GM18907 (cell line): ENCODE measurements around the gene SDR39U1.
A peak's percentile ranks its signal among the peaks of the same experiment; 100 is the strongest.

ENCODE experiments used
- ATAC-seq: cut with Tn5 transposase; IDR thresholded peaks from one replicate; pipeline ENCODE4 v1.9.1; 2021; ENCODE audit warnings: mild to moderate bottlenecking, moderate library complexity; ENCODE audit not compliant: unreplicated experiment

Gene SDR39U1

GRCh38 chr14:24430143-24430681 lies 12.4 kb downstream of the SDR39U1 start:
- ATAC-seq = peak; percentile 65

DNA sequence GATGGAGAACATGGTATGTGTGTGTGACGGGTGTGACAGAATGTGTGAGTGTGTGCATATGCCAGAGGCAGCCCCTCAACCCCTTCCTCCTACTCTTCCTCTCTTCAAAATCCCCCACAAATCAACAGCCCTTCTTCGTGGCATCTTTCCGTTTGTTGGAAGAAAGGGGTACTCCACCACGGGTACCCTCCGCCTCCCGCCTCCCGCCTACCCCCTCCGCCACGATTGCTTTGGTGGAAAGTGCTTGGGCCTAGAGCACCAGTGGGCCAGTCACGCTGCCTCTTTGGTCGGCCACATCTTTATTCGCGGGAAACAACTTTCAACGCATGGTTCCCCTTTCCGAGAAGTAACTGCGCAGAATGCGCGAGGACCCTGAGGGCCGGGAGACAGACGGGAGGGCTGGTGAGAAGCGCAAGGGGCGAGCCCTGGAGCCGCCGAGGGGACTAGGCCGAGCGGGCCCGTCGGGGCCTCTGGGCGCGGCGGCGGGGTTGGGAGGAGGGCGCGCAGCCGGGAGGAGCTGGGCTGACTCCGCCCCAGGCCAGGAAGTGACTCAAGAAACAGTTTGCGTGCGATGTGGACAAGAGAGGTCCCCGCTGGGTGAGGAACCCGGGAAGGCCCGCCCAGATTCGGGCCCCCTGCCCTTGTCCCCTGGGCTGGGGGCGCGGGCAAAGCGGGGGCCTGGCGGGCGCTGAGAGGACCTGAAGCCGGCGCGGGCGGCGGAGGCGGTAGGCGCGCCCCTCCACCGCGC lies 13.0 kb downstream of the SDR39U1 start, which contains the start of the genes CBLN3 and KHNYN:
Gene CBLN3 (minus strand): TSS at position 274 of the 748 bp plus-strand sequence. CDS start 614 bp downstream, outside the sequence.
Gene KHNYN (plus strand): TSS at position 560 of the 748 bp plus-strand sequence. CDS start 777 bp downstream, outside the sequence.
- peak; percentile 89 for ATAC-seq

DNA sequence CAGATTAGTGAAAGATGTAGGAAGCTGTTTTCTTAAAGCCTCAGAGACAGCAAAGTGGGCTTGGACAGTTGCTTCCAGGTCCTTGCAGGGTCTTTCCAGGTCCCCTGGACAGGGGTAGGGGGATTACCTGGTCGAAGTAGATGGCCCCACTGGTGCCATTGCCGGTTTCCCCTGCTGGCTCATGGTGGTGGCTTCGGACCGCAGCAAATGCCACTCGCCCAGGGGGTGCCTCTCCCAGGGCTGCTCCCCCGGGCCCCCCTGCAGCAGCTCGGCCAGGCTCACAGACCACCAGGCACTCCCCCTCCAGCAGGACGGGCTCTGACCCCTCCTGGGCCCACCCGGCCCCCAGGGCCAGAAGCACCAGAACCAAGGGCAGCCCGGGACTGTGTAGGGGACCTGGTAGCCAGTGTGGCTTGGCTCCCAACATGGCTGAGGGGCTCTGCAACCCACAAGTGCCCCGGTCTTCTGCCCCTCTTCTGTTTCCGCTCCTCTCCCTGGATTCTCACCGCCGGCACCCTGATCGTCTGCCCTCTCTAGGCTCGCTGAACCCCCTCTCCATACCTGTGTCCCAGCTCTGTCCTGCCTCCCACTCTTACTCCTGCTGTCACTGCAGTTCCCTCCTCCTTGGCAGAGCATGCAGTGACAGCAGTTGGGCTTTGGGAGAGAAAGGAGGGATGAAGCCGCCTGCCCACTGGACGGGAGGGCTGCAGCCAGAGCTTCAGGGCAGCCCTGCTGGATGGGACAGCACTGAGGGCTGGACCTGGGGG lies 13.8 kb downstream of the SDR39U1 start:
- ATAC-seq = no peak

GRCh38 chr14:24427537-24428508 lies 14.8 kb downstream of the SDR39U1 start:
- no peak for ATAC-seq

GRCh38 chr14:24426912-24427536 lies 15.6 kb downstream of the SDR39U1 start:
- no peak for ATAC-seq

DNA sequence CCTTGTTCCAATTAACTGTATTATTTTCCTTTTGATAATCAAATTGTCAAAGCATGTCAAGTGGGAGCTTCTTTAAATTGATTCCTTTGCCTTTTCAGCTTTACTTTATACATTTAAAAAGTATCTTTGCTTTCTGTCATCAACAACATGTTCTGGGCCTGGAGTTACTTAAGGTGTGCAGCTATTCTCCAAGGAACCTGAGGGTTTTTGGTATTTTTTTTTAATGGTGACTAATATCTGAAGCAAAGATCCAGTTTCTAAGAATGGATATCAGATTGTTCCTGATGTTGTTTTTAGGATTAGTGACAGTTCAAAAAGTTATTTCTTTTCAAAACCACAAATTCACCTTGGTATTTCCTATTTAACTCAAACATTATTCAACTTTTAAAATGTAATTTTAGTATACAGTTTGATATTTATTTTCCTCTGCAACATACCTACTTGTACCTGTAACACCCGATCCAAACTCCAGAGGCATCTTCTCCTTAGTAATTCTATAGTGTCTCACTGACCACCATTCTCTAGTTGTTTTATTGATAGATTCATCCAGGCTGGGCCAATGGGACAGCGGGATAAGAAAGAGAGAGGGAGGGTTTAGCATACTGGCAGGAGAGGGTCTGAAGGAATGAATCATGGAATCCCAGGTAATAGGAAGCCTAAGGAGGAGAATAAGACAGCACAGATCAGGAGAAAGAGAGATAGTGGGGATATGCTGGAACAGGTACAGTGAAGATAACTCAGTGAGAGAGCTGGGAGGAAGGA lies 16.2 kb downstream of the SDR39U1 start:
- no peak for ATAC-seq

GRCh38 chr14:24425704-24426103 lies 16.9 kb downstream of the SDR39U1 start:
- ATAC-seq = no peak

DNA sequence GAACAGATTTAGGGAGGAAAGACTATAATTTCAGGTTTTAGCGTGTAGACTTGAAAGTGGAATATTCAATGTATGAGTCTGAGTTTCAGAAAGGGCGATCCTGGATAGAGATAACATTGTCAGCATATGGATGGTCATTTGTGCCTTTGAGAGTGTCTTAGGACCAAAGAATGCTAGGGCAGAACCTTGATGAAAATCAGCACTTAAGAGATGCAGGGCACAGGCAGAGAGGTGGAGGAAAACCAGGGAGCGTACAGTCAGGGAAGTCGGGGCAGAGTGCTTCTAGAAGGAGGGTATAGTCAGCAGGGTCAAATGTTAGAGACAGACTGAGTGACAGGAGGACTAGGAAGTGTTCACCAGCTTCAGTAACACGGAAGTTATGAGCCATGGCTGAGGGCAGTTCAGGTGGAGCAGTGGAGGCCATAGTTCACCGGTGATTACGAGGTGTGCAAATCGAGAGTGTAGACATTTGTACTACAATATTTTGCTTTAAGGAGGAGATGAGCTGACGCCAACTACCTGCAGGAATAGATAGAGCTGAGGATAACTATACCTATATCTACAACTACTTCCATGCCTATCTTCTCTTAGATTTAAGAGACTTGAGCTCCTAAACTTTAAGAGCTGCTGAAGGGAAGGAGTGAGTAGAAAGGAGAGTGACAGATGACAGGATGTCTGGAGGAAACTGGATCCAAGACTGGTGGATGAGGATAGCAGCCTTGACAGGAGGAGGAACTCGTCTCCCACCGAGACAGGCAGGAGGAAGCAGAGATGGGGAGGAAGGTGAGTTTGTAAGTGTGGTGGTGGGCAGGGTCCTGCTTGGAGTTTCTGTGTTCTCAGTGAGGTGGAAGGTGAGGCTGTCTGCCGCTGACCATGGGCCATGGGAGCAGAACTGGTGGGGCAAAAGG lies 19.6 kb downstream of the SDR39U1 start:
- no peak for ATAC-seq

DNA sequence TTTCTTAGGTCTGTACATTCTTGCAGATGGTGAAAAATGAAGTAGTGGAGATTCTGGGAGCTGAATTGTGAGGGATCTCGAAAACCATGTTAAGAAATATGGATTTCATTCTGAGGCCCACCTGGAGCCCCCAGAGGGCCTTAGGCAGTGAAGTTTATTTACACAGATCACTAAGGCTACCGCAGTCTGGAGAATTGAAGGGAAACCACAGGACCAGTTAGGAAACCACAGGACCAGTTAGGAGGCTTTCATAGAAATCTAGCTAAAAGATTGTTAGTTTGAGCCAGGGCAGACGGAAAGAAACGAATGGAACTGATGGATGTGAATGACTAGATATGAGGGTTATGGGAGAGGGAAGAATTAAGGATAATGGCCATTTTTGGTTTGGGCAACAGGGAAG lies 20.3 kb downstream of the SDR39U1 start:
- ATAC-seq = no peak

DNA sequence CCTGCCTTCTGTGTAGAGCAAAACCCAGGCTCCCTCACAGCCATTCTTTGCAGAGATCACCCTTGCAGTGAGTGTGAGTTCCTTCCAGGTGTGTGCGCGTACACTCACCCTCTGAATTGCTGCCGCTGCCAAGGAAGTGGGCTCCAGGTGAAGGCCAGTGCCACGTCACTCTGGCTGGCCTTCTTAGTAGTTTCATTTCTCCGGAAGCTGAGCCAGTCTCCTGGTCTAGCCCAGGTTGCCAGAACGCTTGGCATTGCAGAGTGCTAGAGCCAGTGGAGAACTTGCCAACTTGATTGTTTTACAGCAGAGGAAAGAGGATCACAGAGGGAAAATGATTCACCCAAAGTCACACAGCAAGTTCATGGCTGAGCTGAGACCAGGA lies 24.1 kb downstream of the SDR39U1 start:
- ATAC-seq = no peak

DNA sequence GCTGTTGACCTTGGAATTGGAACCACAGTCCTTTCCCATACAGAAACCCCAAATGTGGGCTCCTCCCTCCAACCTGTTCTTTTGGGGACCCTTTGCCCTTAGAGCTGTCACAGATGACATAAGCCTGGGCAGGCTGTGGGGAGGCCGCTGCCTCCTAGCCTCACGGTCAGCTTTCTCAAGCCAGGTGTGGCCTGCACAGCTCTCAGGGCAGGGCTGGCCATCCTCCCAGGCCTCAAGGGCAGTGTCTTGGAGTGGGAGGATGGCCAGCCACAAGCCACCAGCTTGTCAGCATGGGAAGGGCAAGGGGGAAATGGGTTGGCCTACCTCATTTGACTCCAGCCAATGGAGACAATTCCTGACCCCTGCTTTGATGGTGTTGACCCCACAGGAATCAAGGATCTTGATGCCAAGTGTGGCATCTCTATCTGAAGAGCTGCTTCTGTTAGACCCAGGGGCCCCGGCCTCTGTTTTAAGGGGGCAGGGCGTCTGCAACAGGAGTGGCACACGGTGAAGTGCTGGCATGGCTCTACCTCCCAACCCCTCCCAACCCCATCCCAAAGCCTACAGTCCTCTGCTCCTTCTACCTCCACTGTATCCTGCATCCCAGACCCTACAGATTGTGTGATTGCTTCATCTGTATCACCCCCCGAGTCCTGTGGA lies 24.6 kb downstream of the SDR39U1 start:
- ATAC-seq = no peak

- no peak for ATAC-seq
These were observed 25.5 kb downstream of the SDR39U1 start for GRCh38 chr14:24416932-24417619.

DNA sequence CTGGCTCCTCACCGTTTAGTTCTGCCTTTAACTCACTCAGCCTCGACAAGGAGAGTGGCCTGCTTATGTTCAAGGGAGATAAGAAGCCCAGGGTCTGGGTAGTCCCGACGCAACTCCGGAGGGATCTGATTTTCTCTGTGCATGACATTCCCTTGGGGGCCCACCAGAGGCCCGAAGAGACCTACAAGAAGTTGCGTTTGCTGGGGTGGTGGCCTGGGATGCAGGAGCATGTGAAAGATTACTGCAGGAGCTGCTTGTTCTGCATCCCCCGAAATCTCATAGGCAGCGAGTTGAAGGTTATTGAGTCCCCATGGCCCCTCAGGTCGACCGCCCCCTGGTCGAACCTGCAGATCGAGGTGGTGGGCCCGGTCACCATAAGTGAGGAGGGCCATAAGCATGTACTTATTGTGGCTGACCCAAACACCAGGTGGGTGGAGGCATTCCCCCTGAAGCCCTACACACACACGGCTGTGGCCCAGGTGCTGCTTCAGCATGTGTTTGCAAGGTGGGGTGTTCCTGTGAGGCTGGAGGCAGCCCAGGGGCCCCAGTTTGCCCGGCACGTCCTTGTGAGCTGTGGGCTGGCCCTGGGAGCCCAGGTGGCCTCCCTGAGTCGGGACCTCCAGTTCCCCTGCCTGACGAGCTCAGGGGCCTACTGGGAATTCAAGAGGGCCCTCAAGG lies 26.2 kb downstream of the SDR39U1 start:
- ATAC-seq = no peak

- ATAC-seq = no peak
These were observed 26.9 kb downstream of the SDR39U1 start for GRCh38 chr14:24415421-24416253.

GRCh38 chr14:24414732-24415420 lies 27.7 kb downstream of the SDR39U1 start:
- ATAC-seq = no peak
